Prostate gland (tissue), 2 donors: Measurements from ENCODE around the gene SCN3B. TPM values are rescaled to one million over a fixed set of nuclear protein-coding genes. Genes with fewer than 3 reads are reported as not detected.

ENCODE experiments used
- DNase-seq: peaks from one replicate; pipeline ENCODE4 v3.0.0-alpha.2; 2019; ENCODE audit warnings: low spot score
- H3K27ac ChIP-seq, 2 donors: fragments of 200-600 bp; sonication (generic); 2 replicates each; pipeline ENCODE4 v1.5.1; 2017 to 2019
- H3K27me3 ChIP-seq: fragments of 200-600 bp; sonication (generic); replicated peaks from 2 replicates; pipeline ENCODE4 v1.5.1; 2019; ENCODE audit not compliant: insufficient read depth
- H3K36me3 ChIP-seq, 2 donors: fragments of 200-600 bp; sonication (generic); 1 replicate in 1 of 2; 2 replicates in 1 of 2; pipeline versions ENCODE4 v1.5.1 to v1.8.1; 2017 to 2019
- H3K4me1 ChIP-seq: fragments of 200-600 bp; sonication (generic); replicated peaks from 2 replicates; pipeline ENCODE4 v1.5.1; 2019
- H3K4me3 ChIP-seq, 2 donors: fragments of 200-600 bp; sonication (generic); 2 replicates each; pipeline ENCODE4 v1.5.1; 2017 to 2019
- H3K9me3 ChIP-seq: fragments of 200-600 bp; sonication (generic); 2 replicates; pipeline ENCODE4 v1.5.1; 2017
- POLR2A ChIP-seq: fragments of 450-650 bp; IDR thresholded peaks from one replicate; pipeline ENCODE4 v1.6.1; 2016; ENCODE audit warnings: antibody characterized with exemption, mild to moderate bottlenecking
- POLR2AphosphoS5 ChIP-seq: sonication (generic); formaldehyde crosslinking; IDR thresholded peaks from one replicate; pipeline ENCODE4 v1.6.1; 2017; ENCODE audit warnings: antibody characterized with exemption
- WGBS: methylation state at CpG from one replicate; pipeline ENCODE4 v1.1.5; 2018; 5-methylcytosine and 5-hydroxymethylcytosine counted together
- intact Hi-C: fragments of 100-400 bp; cut with DNase I; formaldehyde crosslinking; loops from one replicate; pipeline ENCODE4 v1.14.2; 2022
- total RNA-seq, 2 donors: library from RNA; depleted of rRNA; stranded (reverse); fragments of >200 nt; gene quantifications; one replicate each; pipeline ENCODE4 v1.1.0, GENCODE V29; 2016
- TF ChIP-seq, protein P1 (sequence below), 4 experiments: fragments of 200-600 bp in 2 of 4; fragments of 450-650 bp in 2 of 4; sonication (generic) in 2 of 4; IDR thresholded peaks; 1 replicate in 3 of 4; 2 replicates in 1 of 4; pipeline ENCODE4 v1.5.1; 2016 to 2019; ENCODE audit warnings: antibody characterized with exemption in 4 of 4, mild to moderate bottlenecking in 2 of 4, moderate library complexity in 2 of 4

SCN3B gene
- total RNA-seq, 2 donors from 2014 or later: 2.5 to 3.5 TPM

DNA sequence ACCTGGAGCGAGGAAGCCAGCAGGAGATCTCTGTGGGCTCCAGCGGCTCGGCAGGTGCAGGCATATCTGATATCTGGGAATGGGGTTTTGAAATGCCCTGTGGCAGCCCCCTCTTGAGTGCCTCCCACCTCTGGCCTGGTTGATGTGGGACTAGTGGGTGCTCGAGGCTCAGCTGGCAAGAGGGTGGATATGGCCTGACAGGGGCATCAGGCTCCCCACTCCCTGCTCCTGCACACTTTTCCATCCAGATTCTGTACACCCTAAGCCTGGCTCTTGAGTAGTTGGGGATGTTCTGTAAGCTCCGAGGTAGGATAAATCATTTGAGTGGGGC lies 75.0 kb downstream of the SCN3B start:
- Histone ChIP-seq H3K4me3 (no peak overlapping the region), H3K27me3 (no peaks in the 10 kb centered on the region), H3K4me1 (no peaks in the 10 kb centered on the region), H3K36me3 (no peaks in the 10 kb centered on the region), H3K9me3 (no peaks in the 10 kb centered on the region), H3K27ac (no peak overlapping the region)
- TF ChIP-seq, protein P1, sequence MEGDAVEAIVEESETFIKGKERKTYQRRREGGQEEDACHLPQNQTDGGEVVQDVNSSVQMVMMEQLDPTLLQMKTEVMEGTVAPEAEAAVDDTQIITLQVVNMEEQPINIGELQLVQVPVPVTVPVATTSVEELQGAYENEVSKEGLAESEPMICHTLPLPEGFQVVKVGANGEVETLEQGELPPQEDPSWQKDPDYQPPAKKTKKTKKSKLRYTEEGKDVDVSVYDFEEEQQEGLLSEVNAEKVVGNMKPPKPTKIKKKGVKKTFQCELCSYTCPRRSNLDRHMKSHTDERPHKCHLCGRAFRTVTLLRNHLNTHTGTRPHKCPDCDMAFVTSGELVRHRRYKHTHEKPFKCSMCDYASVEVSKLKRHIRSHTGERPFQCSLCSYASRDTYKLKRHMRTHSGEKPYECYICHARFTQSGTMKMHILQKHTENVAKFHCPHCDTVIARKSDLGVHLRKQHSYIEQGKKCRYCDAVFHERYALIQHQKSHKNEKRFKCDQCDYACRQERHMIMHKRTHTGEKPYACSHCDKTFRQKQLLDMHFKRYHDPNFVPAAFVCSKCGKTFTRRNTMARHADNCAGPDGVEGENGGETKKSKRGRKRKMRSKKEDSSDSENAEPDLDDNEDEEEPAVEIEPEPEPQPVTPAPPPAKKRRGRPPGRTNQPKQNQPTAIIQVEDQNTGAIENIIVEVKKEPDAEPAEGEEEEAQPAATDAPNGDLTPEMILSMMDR (IDR thresholded peaks at IDR 0.05): no peak
- TF ChIP-seq POLR2A: no peak
- no peak for TF ChIP-seq POLR2AphosphoS5
- intact Hi-C loops: loop anchor here (2.0 kb wide), 1 partner anchor 69 kb away; no protein-coding TSS in a partner anchor
- no peak for DNase-seq
- 92% methylated on average over 5 of the region's 5 CpGs for WGBS

Other genes with a start within 250 kb of the SCN3B start
- gene GRAMD1B, start 224.4 kb downstream of the SCN3B start, total RNA-seq: 10 to 100 TPM in 1 of 2 donors, 1 to 10 TPM in 1; 4.5 to 27.2 TPM
- 10 to 100 TPM in 1 of 2 donors, 1 to 10 TPM in 1; 5.7 to 15.2 TPM for gene ZNF202, start 87.0 kb upstream of the SCN3B start, total RNA-seq
- not detected for gene OR6X1, start 99.9 kb upstream of the SCN3B start, total RNA-seq
- gene OR6M1, start 151.7 kb upstream of the SCN3B start, total RNA-seq: not detected
- gene TMEM225, start 231.0 kb upstream of the SCN3B start, total RNA-seq: 1 to 10 TPM in 1 of 2 donors, not detected in 1; 1.2 TPM
- 1 to 10 TPM in 1 of 2 donors, not detected in 1; 1.5 TPM for gene OR8D4, start 247.5 kb upstream of the SCN3B start, total RNA-seq